ENCODE data around the gene CRAT.

Gene CRAT

DNA sequence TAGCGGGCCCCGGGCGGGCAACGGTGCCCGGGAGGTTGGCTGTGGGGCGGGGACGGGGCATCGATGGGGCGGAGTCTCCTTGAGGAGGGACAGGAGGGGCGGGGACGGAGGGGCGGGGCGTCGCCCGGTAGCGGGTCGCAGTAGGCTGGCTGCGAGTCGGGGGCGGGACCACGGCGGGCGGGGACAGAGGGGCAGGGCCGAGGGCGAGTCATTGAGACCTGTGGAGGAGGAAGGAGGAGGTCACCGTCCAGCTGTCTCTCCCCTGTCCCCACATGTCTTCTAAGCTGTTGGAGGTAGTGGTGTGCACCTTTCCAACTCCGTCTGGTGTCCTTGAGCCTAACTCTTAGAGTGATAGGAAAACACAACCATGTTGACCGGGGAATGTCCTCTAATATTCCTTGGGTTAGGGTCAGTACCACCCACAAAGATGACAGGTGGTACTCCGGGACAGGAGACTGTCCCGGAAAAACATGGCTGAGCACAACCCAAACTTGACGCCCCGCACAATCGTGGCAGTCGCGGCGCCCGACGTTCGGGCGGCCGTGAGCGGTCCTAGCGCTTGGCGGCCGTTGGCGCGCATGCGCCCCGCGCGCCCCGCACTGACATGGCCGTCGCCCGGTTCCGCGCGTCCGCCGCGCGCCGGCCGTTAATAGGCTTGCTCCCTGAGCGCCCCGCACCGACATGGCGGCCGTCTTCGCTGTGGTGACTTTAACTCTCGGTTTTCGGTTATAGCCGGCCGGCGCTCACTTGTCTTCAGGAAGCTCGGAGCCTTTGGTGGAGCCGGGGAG lies at the start of gene CRAT, which contains the start of gene PTPA:
CRAT (minus strand) TSS at position 54 of the 788 bp plus-strand sequence. CDS start 284 bp downstream, outside the sequence.
PTPA (plus strand) TSS at position 676 of the 788 bp plus-strand sequence. CDS start 186 bp downstream, outside the sequence.
- TF ChIP-seq, protein P1, sequence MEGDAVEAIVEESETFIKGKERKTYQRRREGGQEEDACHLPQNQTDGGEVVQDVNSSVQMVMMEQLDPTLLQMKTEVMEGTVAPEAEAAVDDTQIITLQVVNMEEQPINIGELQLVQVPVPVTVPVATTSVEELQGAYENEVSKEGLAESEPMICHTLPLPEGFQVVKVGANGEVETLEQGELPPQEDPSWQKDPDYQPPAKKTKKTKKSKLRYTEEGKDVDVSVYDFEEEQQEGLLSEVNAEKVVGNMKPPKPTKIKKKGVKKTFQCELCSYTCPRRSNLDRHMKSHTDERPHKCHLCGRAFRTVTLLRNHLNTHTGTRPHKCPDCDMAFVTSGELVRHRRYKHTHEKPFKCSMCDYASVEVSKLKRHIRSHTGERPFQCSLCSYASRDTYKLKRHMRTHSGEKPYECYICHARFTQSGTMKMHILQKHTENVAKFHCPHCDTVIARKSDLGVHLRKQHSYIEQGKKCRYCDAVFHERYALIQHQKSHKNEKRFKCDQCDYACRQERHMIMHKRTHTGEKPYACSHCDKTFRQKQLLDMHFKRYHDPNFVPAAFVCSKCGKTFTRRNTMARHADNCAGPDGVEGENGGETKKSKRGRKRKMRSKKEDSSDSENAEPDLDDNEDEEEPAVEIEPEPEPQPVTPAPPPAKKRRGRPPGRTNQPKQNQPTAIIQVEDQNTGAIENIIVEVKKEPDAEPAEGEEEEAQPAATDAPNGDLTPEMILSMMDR (IDR thresholded peaks at IDR 0.05; ENCODE audit: low read depth, low read length), result no peak
- peak within 1 kb of the TSS; percentile 88 for H3K4me3 ChIP-seq (ENCODE audit: low read depth, low read length)

DNA sequence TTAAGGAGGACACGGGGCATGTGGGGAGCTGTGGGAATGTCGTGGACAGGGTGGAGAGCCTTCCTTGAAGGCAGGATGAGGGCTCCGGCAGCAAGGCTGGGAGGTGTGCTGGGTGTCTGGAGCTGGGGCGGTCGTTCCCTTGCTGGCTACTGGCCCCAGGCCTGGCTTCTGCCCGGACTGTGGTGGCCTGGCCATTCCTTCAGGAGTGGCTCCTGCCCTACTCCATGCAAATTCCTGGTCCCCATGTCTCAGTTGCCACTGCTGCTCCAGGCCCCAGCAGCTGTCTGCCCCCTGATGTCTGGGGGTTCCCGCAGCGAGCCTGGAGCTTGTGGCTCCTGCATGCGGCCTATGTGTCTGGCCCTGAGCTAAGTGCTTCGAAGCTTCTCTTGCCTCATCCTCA lies 45.6 kb upstream of the CRAT start:
- TF ChIP-seq, protein P1 (IDR thresholded peaks at IDR 0.05; ENCODE audit: low read depth, low read length), result no peak
- no peak overlapping the region for H3K4me3 ChIP-seq (ENCODE audit: low read depth, low read length)

DNA sequence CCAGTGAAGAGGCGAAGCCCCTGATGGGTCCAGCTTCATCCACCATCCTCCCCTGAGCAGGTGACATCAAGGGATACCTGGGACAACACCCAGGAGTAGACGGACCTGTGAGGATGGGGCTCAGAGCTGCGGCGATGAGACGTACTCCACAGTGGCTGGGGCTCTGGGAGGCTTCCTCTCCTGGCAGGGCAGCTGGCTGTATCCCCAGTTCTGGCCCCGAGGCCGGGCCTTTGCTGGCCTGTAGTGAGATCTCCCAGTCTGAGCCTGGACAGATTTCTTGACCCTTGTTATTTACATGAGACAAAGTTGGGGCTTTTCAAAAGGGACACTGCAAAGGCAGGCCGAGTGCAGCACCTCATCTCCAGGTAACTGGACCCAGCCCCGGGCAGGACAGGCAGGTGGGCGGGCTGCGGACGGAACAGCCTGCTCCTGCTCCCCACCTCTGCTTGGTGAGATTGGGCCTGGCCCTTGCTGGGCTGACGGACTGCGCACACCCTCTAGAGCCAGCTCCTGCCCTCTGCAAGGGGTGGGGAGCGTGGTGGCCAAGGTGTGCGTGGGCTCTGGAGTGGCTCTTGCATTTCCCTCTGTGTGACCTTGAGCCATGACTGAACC lies 44.4 kb upstream of the CRAT start:
- no peak overlapping the region for H3K4me3 ChIP-seq (ENCODE audit: low read depth, low read length)

DNA sequence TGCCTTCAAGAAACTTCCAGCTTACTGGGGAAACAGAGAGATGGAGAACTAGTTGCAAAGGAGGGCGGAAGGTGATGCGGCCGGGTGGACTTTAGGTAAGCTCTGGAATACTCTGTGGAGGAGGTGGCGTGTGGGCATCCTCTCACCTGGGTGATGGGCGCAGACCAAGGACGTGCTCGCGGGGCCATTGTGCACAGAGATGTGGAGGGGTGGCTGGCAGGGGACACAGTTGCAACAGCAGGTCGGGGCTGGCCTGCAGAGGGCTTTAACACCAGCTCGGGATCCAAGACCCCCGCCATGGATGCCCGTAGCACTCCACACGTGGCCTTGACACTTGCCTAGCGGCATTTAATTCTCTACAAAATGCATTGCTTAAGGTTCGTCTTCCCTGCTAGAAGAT lies 40.9 kb upstream of the CRAT start:
- TF ChIP-seq, protein P1 (IDR thresholded peaks at IDR 0.05; ENCODE audit: low read depth, low read length), result no peak
- H3K4me3 ChIP-seq (ENCODE audit: low read depth, low read length), result no peak overlapping the region

More for the DNA sequence above, 44.4 kb upstream of the CRAT start:
- TF ChIP-seq, protein P1 (IDR thresholded peaks at IDR 0.05; ENCODE audit: low read depth, low read length), result no peak

DNA sequence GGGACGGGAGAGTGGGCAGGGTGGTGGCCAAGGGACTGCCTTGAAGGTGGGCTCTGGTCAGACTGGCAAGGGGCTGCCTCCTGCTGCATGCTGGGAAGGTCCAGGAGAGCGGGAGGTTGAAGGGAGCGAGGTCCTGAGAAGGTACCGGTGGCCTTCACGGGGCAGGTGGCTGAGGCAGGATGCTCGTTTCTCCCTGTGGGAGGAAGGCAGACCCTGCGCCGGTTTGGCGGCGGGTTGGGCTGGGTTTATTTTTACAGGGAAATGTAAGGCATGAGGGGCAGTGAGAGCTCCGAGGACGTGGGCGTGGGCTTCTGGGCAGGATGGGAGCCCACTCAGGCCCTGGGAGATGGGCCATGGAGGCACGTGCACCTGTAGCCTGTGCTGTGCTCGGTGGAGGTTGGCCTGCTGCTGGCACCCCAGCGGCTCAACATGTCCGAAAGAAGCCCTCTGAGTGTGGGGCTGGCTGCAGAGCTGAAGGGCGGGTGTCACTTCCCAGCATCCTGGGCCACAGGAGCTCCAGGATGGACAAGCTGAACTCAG lies 40.1 kb upstream of the CRAT start:
- no peak overlapping the region for H3K4me3 ChIP-seq (ENCODE audit: low read depth, low read length)
- TF ChIP-seq, protein P1 (IDR thresholded peaks at IDR 0.05; ENCODE audit: low read depth, low read length), result no peak

DNA sequence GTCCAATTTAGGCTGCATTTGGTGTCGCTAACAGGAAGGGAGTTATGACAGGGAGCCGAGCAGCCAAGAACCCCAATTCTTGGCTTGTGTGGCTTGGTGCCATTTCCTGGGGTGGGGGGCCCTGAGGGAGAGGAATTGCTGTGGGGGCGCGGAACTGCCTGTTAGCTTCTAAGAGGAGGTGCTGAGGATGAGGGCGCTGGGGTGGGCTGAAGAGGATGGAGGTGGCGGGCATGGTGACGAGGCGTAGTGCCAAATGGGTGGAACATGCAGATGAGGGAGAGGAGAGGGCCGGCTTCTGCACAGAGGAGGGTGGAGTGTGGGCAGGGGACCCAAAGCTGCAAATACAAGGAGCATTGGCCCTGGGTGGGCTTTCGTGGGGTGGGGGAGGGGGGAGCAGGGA lies 39.5 kb upstream of the CRAT start:
- TF ChIP-seq, protein P1 (IDR thresholded peaks at IDR 0.05; ENCODE audit: low read depth, low read length), result no peak
- no peak overlapping the region for H3K4me3 ChIP-seq (ENCODE audit: low read depth, low read length)

DNA sequence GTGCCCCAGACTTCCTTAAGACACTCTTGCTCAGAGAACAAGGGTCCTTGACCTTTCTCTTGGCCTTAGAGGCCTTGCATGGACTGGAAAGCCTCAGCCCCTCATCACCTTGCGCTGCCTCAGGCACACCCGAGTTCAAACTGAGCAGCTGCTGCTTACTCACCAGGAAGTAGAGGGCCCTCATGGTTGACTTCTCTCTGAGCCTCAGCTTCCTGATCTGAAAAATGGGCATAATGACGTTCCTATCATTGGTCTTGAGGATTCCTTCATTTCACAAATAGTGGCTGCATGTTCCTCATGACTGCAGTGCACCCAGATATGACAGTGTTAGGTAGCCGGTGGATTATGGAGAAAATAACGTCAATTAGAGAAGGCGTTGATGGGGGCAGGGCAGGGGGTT lies 38.8 kb upstream of the CRAT start:
- TF ChIP-seq, protein P1 (IDR thresholded peaks at IDR 0.05; ENCODE audit: low read depth, low read length), result no peak
- no peak overlapping the region for H3K4me3 ChIP-seq (ENCODE audit: low read depth, low read length)

Data from WI38 (cell line).